Choroid plexus epithelial cell (primary cell): ENCODE data around the gene TRIM54.
"Not testable (repeated sequence)": the region's sequence is repeated elsewhere in the genome, so short reads cannot be mapped to it uniquely, and the experiment has no call there.

Source experiments
- DNase-seq: peaks from one replicate; pipeline ENCODE4 v3.0.0-alpha.2; 2010; ENCODE audit warnings: low read depth
- H3K4me3 ChIP-seq: 2 replicates; pipeline ENCODE4 v1.5.1; 2011; ENCODE audit warnings: low read depth, mild to moderate bottlenecking, control low read depth, low read length, moderate library complexity
- TF ChIP-seq, protein P1 (sequence below): conservative IDR thresholded peaks from 2 replicates; pipeline ENCODE4 v1.5.1; 2011; ENCODE audit warnings: low read depth, mild to moderate bottlenecking, control low read depth, inconsistent platforms, low read length, moderate library complexity

TRIM54 gene

DNA sequence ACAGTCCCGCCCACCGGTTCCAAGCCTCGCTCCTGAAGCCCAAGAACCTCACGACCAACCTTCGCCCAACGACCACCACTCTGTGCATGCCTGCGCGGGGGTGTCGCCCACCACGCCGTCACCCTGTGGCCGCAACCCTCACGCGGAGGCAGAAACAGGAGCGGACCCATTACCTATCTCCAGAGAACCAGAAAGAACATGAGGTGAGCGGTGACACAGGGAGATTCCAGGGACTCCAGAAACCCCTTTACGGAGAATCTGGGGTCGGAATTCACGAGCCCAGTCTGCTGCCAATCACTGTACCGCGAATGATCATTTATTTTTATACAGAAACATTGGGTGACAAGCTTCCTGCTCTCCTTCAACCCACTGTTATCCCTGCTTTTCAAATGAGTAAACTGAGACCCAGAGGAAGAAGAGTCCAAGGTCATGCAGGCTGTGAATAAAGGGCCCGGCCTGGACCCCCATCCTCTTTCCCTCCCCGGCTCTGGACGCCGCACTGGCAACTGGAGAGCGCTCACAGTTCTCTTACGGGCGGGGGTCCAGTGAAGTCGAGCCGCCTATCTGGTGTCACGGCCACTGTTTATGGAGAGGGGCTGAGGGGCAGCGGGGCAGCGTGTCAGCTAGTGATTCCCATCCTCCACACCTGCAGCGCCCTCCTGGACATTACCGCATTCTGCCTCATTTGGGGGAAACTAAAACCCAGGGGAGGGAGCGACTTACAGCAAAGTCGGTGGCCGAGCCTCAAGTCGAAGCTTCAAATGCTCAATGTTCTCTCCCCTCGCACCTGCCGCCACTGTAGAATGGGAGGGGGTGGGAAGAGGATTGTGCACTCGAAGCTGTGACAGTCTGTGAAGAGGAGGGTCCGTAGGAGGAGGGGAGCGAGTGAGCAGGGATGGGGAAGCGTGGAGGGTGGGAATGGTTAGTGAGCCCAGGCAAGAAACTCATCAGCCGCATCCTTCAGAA lies 18.7 kb upstream of the TRIM54 start:
- peak overlapping the region; percentile 7 for H3K4me3 ChIP-seq
- TF ChIP-seq, protein P1, sequence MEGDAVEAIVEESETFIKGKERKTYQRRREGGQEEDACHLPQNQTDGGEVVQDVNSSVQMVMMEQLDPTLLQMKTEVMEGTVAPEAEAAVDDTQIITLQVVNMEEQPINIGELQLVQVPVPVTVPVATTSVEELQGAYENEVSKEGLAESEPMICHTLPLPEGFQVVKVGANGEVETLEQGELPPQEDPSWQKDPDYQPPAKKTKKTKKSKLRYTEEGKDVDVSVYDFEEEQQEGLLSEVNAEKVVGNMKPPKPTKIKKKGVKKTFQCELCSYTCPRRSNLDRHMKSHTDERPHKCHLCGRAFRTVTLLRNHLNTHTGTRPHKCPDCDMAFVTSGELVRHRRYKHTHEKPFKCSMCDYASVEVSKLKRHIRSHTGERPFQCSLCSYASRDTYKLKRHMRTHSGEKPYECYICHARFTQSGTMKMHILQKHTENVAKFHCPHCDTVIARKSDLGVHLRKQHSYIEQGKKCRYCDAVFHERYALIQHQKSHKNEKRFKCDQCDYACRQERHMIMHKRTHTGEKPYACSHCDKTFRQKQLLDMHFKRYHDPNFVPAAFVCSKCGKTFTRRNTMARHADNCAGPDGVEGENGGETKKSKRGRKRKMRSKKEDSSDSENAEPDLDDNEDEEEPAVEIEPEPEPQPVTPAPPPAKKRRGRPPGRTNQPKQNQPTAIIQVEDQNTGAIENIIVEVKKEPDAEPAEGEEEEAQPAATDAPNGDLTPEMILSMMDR = no peak
- no peak for DNase-seq

DNA sequence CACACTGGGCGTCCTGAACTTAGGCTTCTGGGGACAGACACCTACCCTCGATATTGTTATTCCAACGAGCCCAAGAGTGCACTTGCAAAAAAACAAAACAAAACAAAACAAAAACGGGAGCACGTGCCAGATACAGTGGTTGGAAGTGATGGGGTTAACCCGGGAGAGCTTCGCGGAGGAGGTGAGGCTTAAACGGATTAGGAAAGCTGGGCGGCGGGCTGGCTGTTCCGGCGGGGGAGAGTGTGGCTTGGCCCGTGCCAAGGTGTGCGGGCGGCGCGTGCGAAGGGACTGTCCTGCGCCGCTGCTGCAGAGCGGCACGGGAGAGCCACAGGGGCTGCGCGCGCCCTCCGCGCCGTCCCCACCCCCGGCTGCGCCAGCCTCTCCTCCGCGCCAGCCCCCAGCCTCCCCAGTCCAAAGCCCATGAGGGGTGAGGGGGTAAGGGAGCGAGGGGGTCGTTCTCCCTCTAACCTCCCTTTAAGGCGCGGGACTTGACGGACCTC lies 17.9 kb upstream of the TRIM54 start:
- TF ChIP-seq, protein P1 = no peak
- no peak overlapping the region for H3K4me3 ChIP-seq
- DNase-seq = no peak

DNA sequence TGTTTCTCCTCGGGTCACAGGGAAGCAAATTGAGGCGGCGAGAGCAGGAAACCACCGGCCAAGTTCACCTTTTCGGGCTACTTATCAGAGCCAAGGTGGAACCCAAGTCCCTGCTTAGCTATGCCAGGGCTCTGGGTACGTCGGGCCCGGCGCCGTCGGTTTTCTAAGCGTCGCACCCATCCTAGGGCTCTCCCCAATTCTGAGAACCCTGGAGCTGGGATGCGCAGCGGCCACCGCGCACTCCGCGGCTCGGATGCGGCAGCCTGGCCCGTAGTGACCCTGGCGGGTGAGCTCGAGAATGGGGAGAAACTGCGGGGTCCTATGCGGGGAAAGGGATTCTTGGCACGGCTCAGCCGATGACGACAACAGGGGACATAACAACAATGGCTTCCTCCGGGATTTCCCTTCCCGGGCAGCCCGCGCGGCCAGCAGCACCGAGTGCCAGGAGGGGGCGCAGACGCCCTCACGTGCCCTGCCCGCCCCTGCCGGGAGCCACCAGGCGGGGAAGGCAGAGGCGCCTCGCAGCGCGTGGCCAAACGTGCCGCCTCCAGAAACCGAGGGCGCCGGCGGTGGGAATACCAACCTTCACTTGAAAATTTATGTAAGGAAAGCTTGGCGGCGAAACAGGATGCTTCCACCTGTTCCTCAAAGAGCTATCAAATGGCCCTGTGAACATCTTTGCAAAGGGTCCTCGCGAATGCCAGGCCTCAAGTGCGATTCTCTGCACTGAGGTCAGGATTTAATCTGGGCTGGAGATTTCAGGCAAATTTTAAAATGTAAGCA lies 17.3 kb upstream of the TRIM54 start:
- DNase-seq = peak; percentile 27
- TF ChIP-seq, protein P1 = peak; percentile 21
- H3K4me3 ChIP-seq = no peak overlapping the region

DNA sequence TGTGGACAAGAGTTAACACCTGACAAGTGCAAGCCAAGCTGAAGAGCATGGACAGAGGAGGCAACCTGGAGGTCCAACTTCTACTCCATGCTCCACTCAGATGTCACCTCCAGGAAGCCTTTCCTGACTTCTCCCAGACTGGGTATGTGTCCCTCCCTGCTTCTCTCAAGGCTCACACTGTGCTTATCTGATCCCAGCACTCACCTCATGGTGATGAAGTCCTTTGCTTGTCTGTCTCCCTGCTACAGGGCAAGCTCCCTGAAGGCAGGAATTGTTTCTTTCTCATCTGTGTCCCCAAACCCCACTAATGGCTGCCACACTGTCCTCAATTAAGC lies 16.7 kb upstream of the TRIM54 start:
- TF ChIP-seq, protein P1 = no peak
- no peak overlapping the region for H3K4me3 ChIP-seq
- no peak for DNase-seq

DNA sequence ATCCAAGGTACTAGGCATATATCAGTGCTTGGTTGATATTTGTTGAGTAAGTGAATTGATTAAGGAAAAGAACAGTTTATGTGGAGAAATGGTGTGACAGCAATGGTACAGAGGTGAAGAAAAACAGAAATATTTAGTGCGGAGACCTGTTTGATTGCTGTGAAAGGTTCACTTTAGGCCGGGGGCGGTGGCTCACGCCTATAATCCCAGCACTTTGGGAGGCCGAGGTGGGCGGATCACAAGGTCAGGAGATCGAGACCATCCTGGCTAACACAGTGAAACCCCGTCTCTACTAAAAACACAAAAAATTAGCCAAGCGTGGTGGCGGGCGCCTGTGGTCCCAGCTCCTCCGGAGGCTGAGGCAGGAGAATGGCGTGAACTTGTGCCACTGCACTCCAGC lies 13.9 kb upstream of the TRIM54 start:
- not testable (repeated sequence) for DNase-seq, H3K4me3 ChIP-seq

DNA sequence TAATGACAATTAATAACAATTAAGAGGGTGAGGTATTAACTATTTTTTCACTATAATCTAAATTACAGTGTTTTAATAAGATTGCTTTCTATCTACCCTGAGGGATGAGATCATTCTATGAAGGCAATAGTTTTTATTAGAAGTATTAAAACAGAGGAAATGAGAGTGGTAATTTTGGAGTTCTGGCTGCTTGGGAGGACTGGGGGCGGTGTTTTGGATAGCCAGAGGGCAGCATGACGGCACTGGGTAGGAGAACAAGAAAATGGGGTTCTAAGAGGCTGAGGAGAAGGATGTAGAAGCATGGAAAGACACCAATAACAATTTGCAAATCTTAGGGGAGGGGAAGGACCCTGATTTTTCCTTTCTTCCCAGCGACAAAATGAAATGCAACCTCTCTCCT lies 12.1 kb upstream of the TRIM54 start:
- TF ChIP-seq, protein P1 = no peak
- DNase-seq = no peak
- H3K4me3 ChIP-seq = no peak overlapping the region

DNA sequence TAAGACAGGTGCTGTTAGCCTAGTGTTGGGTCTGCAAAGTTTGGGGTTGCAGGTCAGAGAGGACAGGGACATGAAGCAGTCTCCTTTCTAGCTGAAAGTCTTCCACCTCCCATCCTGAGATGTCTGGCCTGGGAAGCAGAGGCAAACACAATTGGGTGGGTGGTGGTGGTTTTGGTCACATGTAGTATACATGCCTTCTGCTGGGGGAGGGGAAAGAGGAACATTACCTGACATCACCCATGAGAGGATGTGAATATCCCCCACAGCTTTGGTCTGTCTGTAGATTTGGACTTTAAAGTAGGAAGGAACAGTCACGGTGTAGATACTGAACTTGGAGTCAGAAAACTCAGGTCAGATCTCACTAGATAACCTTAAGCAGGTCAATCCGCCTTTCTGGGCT lies 11.6 kb upstream of the TRIM54 start:
- TF ChIP-seq, protein P1 = no peak
- no peak for DNase-seq
- H3K4me3 ChIP-seq = no peak overlapping the region
